Endodermal cell (in vitro differentiated cells): ENCODE data around the gene PLCE1. TPM values are rescaled to one million over a fixed set of nuclear protein-coding genes. Genes with fewer than 3 reads are reported as not detected.

Experiments used
- DNase-seq: peaks from one replicate; pipeline ENCODE4 v3.0.0-alpha.2; 2017
- H3K27ac ChIP-seq: 2 replicates; pipeline ENCODE4 v1.5.1; 2013; ENCODE audit warnings: mild to moderate bottlenecking, low read depth, low read length, moderate library complexity
- H3K27me3 ChIP-seq: 2 replicates; pipeline ENCODE4 v1.6.1; 2013; ENCODE audit warnings: mild to moderate bottlenecking, low read length, moderate library complexity; ENCODE audit not compliant: insufficient read depth, control insufficient read depth, poor library complexity, severe bottlenecking
- H3K36me3 ChIP-seq: 2 replicates; pipeline ENCODE4 v1.7.0; 2013; ENCODE audit warnings: mild to moderate bottlenecking, low read length, moderate library complexity; ENCODE audit not compliant: control insufficient read depth, insufficient read depth
- H3K4me1 ChIP-seq: one replicate; pipeline ENCODE4 v1.7.0; 2013; ENCODE audit warnings: low read length; ENCODE audit not compliant: control insufficient read depth, insufficient read depth
- H3K4me3 ChIP-seq: 2 replicates; pipeline ENCODE4 v1.5.1; 2013; ENCODE audit warnings: mild to moderate bottlenecking, low read length, moderate library complexity
- H3K9ac ChIP-seq: 2 replicates; pipeline ENCODE4 v1.6.1; 2013; ENCODE audit warnings: mild to moderate bottlenecking, low read length, moderate library complexity; ENCODE audit not compliant: poor library complexity, severe bottlenecking; ENCODE audit errors: extremely low read depth
- H3K9me3 ChIP-seq: 2 replicates; pipeline ENCODE4 v1.6.1; 2013; ENCODE audit warnings: mild to moderate bottlenecking, low read length, moderate library complexity; ENCODE audit not compliant: control insufficient read depth
- H3K27ac Mint-ChIP-seq: 2 replicates; pipeline ENCODE4 v1.8.0; 2020; ENCODE audit warnings: mixed read lengths
- H3K27me3 Mint-ChIP-seq: 2 replicates; pipeline ENCODE4 v1.8.0; 2021; ENCODE audit warnings: mild to moderate bottlenecking, mixed read lengths; ENCODE audit not compliant: insufficient read depth
- H3K36me3 Mint-ChIP-seq: 2 replicates; pipeline ENCODE4 v1.8.0; 2020; ENCODE audit warnings: low read depth, mixed read lengths
- H3K4me1 Mint-ChIP-seq: 2 replicates; pipeline ENCODE4 v1.8.0; 2020; ENCODE audit warnings: mixed read lengths
- H3K4me3 Mint-ChIP-seq: 2 replicates; pipeline ENCODE4 v1.8.0; 2020; ENCODE audit warnings: mild to moderate bottlenecking, moderate library complexity, mixed read lengths
- H3K9me3 Mint-ChIP-seq: 2 replicates; pipeline ENCODE4 v1.8.0; 2020; ENCODE audit warnings: mild to moderate bottlenecking, mixed read lengths
- CTCF ChIP-seq: fragments of 200-600 bp; sonication (generic); conservative IDR thresholded peaks from 2 replicates; pipeline ENCODE4 v1.5.0; 2021; ENCODE audit warnings: antibody characterized with exemption, mild to moderate bottlenecking
- WGBS, 2 experiments: methylation state at CpG; one replicate each; pipeline versions ENCODE4 v1.1.5 to v1.1.7; 2013; ENCODE audit warnings: missing lambda C conversion rate in 2 of 2, mixed read lengths in 1 of 2; ENCODE audit not compliant: insufficient coverage in 1 of 2, insufficient read length in 1 of 2; 5-methylcytosine and 5-hydroxymethylcytosine counted together
- total RNA-seq, 2 donors: library from RNA; stranded (reverse); fragmentation: NEBNext Ultra II Directional in 1 of 2; extraction: Animal tissue kit (Norgen Biotek cat#: 25700) in 1 of 2; gene quantifications; 2 replicates in 1 of 2; 3 replicates in 1 of 2; pipeline ENCODE4 v1.2.1, GENCODE V29; 2021

PLCE1 gene
- total RNA-seq, 2 donors from 2014 or later: 13.1 to 14.3 TPM

- no peak overlapping the region for H3K27ac Mint-ChIP-seq
- Histone ChIP-seq H3K27ac (no peak overlapping the region), H3K27me3 (no peaks in the 10 kb centered on the region), H3K4me1 (peaks cover 3% of the 10 kb centered on the region), H3K9ac (no peak overlapping the region), H3K9me3 (no peaks in the 10 kb centered on the region), H3K36me3 (peaks cover 23% of the 10 kb centered on the region), H3K4me3 (no peak overlapping the region)
- no peak overlapping the region for H3K4me3 Mint-ChIP-seq
- no peaks in the 10 kb centered on the region for H3K27me3 Mint-ChIP-seq
- 93 to 100% methylated on average over 3 to 4 of the region's 4 CpGs for WGBS, 2 experiments
- no peak for TF ChIP-seq CTCF
- peaks cover 24% of the 10 kb centered on the region for H3K4me1 Mint-ChIP-seq
- H3K36me3 Mint-ChIP-seq: peaks cover 13% of the 10 kb centered on the region
- no peak for DNase-seq
- H3K9me3 Mint-ChIP-seq: no peaks in the 10 kb centered on the region
These were observed 47.5 kb downstream of the PLCE1 start for GRCh38 chr10:94041206-94041605.

- DNase-seq: peak; percentile 51
- no peaks in the 10 kb centered on the region for H3K9me3 ChIP-seq
- Mint-ChIP-seq H3K4me3 (no peak overlapping the region), H3K36me3 (peaks cover 13% of the 10 kb centered on the region), H3K4me1 (peaks cover 25% of the 10 kb centered on the region), H3K9me3 (no peaks in the 10 kb centered on the region), H3K27ac (no peak overlapping the region), H3K27me3 (no peaks in the 10 kb centered on the region)
- no peak overlapping the region for H3K4me3 ChIP-seq
- no peak overlapping the region for H3K9ac ChIP-seq
- no peaks in the 10 kb centered on the region for H3K27me3 ChIP-seq
- peak; percentile 55 for TF ChIP-seq CTCF
- H3K27ac ChIP-seq: no peak overlapping the region
- peaks cover 23% of the 10 kb centered on the region for H3K36me3 ChIP-seq
- H3K4me1 ChIP-seq: peaks cover 3% of the 10 kb centered on the region
- 71 to 80% methylated on average over 1 to 3 of the region's 3 CpGs for WGBS, 2 experiments
These were observed 48.5 kb downstream of the PLCE1 start for GRCh38 chr10:94042001-94042833.

- Histone ChIP-seq H3K9ac (no peak overlapping the region), H3K4me3 (no peak overlapping the region), H3K27me3 (no peaks in the 10 kb centered on the region), H3K27ac (no peak overlapping the region), H3K36me3 (peaks cover 23% of the 10 kb centered on the region), H3K4me1 (peaks cover 3% of the 10 kb centered on the region), H3K9me3 (no peaks in the 10 kb centered on the region)
- DNase-seq: no peak
- H3K4me1 Mint-ChIP-seq: peaks cover 23% of the 10 kb centered on the region
- no peak overlapping the region for H3K4me3 Mint-ChIP-seq
- TF ChIP-seq CTCF: no peak
- H3K9me3 Mint-ChIP-seq: no peaks in the 10 kb centered on the region
- peaks cover 13% of the 10 kb centered on the region for H3K36me3 Mint-ChIP-seq
- H3K27me3 Mint-ChIP-seq: no peaks in the 10 kb centered on the region
- WGBS, 2 experiments: 92 to 100% methylated on average over 1 to 4 of the region's 4 CpGs
- no peak overlapping the region for H3K27ac Mint-ChIP-seq
These were observed 49.1 kb downstream of the PLCE1 start for GRCh38 chr10:94042834-94043175.

Other genes with a start within 250 kb of the PLCE1 start
- gene LGI1, start 236.0 kb upstream of the PLCE1 start, total RNA-seq: 1 to 10 TPM in 1 of 2 donors, under 1 TPM in 1; 0.60 to 2.6 TPM
- gene SLC35G1, start 100.0 kb upstream of the PLCE1 start, total RNA-seq: 10 to 100 TPM; 11.3 to 14.2 TPM